Heart left ventricle (tissue), 16 donors: Measurements from ENCODE around the gene RAB40C. TPM values are rescaled to one million over a fixed set of nuclear protein-coding genes. Genes with fewer than 3 reads are reported as not detected.
A peak's percentile ranks its signal among the peaks of the same experiment; 100 is the strongest.

Source experiments
- ATAC-seq, 4 donors: fragments of 200-7000 bp; cut with Tn5 transposase; one replicate each; pipeline ENCODE4 v1.9.1; 2020 to 2022; ENCODE audit warnings: moderate library complexity in 4 of 4, mild to moderate bottlenecking in 3 of 4, moderate number of reproducible peaks in 1 of 4
- DNase-seq, 5 donors: peaks; one replicate each; pipeline ENCODE4 v3.0.0-alpha.2; 2020
- H3K27ac ChIP-seq, 12 donors: fragments of 200-600 bp; sonication (generic) in 4 of 12; one replicate each; pipeline versions ENCODE4 v1.5.0 to v1.8.0; 2016 to 2022; ENCODE audit warnings: mild to moderate bottlenecking in 2 of 12
- H3K27me3 ChIP-seq, 9 donors: fragments of 200-600 bp; sonication (generic) in 2 of 9; one replicate each; pipeline versions ENCODE4 v1.5.1 to v1.8.0; 2016 to 2022; ENCODE audit warnings: mild to moderate bottlenecking in 3 of 9
- H3K36me3 ChIP-seq, 9 donors: fragments of 200-600 bp; sonication (generic) in 2 of 9; one replicate each; pipeline versions ENCODE4 v1.5.0 to v1.8.0; 2018 to 2022; ENCODE audit warnings: mild to moderate bottlenecking in 2 of 9
- H3K4me1 ChIP-seq, 12 donors: fragments of 200-600 bp; sonication (generic) in 4 of 12; one replicate each; pipeline versions ENCODE4 v1.5.0 to v1.8.0; 2016 to 2022; ENCODE audit warnings: mild to moderate bottlenecking in 3 of 12
- H3K4me3 ChIP-seq, 12 donors: fragments of 200-600 bp; sonication (generic) in 4 of 12; one replicate each; pipeline versions ENCODE4 v1.5.0 to v1.8.0; 2017 to 2022; ENCODE audit warnings: mild to moderate bottlenecking in 9 of 12, moderate library complexity in 4 of 12
- H3K9me3 ChIP-seq, 12 donors: fragments of 200-600 bp; sonication (generic) in 4 of 12; one replicate each; pipeline versions ENCODE4 v1.5.0 to v1.8.0; 2016 to 2022; ENCODE audit warnings: mild to moderate bottlenecking in 1 of 12
- CTCF ChIP-seq, 12 donors: fragments of 200-600 bp; sonication (generic) in 4 of 12; IDR thresholded peaks; one replicate each; pipeline versions ENCODE4 v1.5.0 to v1.8.0; 2018 to 2022; ENCODE audit warnings: antibody characterized with exemption in 12 of 12, mild to moderate bottlenecking in 5 of 12
- POLR2A ChIP-seq, 2 donors: fragments of 450-650 bp; IDR thresholded peaks; one replicate each; pipeline ENCODE4 v1.6.1; 2017; ENCODE audit warnings: antibody characterized with exemption in 2 of 2, mild to moderate bottlenecking in 2 of 2, moderate library complexity in 2 of 2
- WGBS, 4 donors: extraction: QIAGEN DNeasy Blood & Tissue Kit in 2 of 4; methylation state at CpG; one replicate each; pipeline versions ENCODE4 v1.1.5 to v1.1.7; 2013 to 2018; 5-methylcytosine and 5-hydroxymethylcytosine counted together
- intact Hi-C, 10 donors: fragments of 100-400 bp; cut with DNase I; formaldehyde crosslinking; loops; one replicate each; pipeline versions ENCODE4 v1.11.1 to v1.14.2; 2022
- polyA plus RNA-seq, 2 donors: library from polyadenylated mRNA; stranded (reverse); fragments of 200-250 nt; gene quantifications; one replicate each; pipeline ENCODE4 v1.2.3, GENCODE V29; 2013
- total RNA-seq, 9 donors: library from RNA; depleted of rRNA in 2 of 9; stranded (reverse); fragments of >200 nt in 2 of 9; fragmentation: NEBNext Ultra II Directional in 3 of 9; extraction: Animal tissue kit (Norgen Biotek cat#: 25700) in 3 of 9; gene quantifications; one replicate each; pipeline versions ENCODE4 v1.1.0 to v1.2.4, GENCODE V29; 2016 to 2023
- donor health status: ischemic (EF 13 %, LVEDD 7.1; RV severe dilation, severe dysfunction).
- donor health status: healthy with polysubstance abuse.
- donor health status: DM: no; HTN: yes; CAD: no.
- donor health status: DM: no; HTN: no; CAD: no.
- donor health status: ischemic (EF 25% LVEDD 6.9; RV normal size, moderate dysfunction).
- donor health status: ischemic (EF 25% LVEDD 5.7; RV mildly dilated, moderate dysfunction).
- donor health status: healthy.
- donor health status: DM: yes; HTN: yes; CAD: no.
- donor health status: ischemic (EF 35%, LVEDD 5.7; RV mildly dilated, moderate dysfunction).
- donor health status: nonischemic (EF 11% LVEDD 7.7; RV severe dilation, severe dysfunction).
- donor health status: DM: yes; HTN: yes; CAD: no.
- donor health status: PGD.
- donor health status: ischemic (EF 29% LVEDD 5.4; RV normal size, mild dysfunction).
- donor health status: nonischemic (EF 23%, LVEDD 6.1; RV moderate dilation, normal function).

RAB40C gene
- total and polyA plus RNA-seq, 11 donors = 10.2 to 22.0 (median 12.8) TPM

- Histone ChIP-seq H3K27me3 (no peaks in the 10 kb centered on the region), H3K4me1 (peaks cover 3 to 36% (median 19%) of the 10 kb centered on the region in 12 donors), H3K9me3 (no peaks in the 10 kb centered on the region), H3K4me3 (no peak overlapping the region), H3K27ac (no peak overlapping the region), H3K36me3 (peaks cover 0 to 53% (median 47%) of the 10 kb centered on the region in 9 donors)
- TF ChIP-seq POLR2A (IDR thresholded peaks at IDR 0.05) (no peak), CTCF (IDR thresholded peaks at IDR 0.05) (no peak)
- ATAC-seq (no peak), DNase-seq (no peak)
- WGBS, 4 donors = 90 to 98% (median 92%) methylated on average over 7 to 18 of the region's 18 CpGs
- intact Hi-C loops = no loop called here
Observed at GRCh38 chr16:673399-673991, 83.6 kb downstream of the RAB40C start.

GRCh38 chr16:674214-674881 is 84.5 kb downstream of the RAB40C start:
- 60 to 68% (median 65%) methylated on average over 9 to 22 of the region's 22 CpGs for WGBS, 4 donors
- TF ChIP-seq POLR2A (IDR thresholded peaks at IDR 0.05) (no peak), CTCF (IDR thresholded peaks at IDR 0.05) (no peak)
- intact Hi-C loops = no loop called here
- Histone ChIP-seq H3K27ac (peak overlapping the region in 7 of 12 donors; percentile 33 to 76 (median 65)), H3K36me3 (peaks cover 0 to 49% (median 45%) of the 10 kb centered on the region in 9 donors), H3K4me1 (peaks cover 0 to 34% (median 13%) of the 10 kb centered on the region in 12 donors), H3K27me3 (no peaks in the 10 kb centered on the region), H3K9me3 (no peaks in the 10 kb centered on the region), H3K4me3 (no peak overlapping the region)
- DNase-seq (peak in 1 of 5 donors; percentile 72), ATAC-seq (peak; percentile 1 to 43 (median 14))

- Histone ChIP-seq H3K27ac (peak within 1 kb of the TSS in 8 of 12 donors; percentile 33 to 76 (median 54)), H3K9me3 (no peaks in the 10 kb centered on the region), H3K36me3 (peaks cover 0 to 40% (median 36%) of the 10 kb centered on the region in 9 donors), H3K27me3 (no peaks in the 10 kb centered on the region), H3K4me1 (peaks cover 0 to 32% (median 14%) of the 10 kb centered on the region in 12 donors), H3K4me3 (peak within 1 kb of the TSS in 10 of 12 donors; percentile 30 to 57 (median 44))
- ATAC-seq = no peak
- TF ChIP-seq POLR2A (IDR thresholded peaks at IDR 0.05) = no peak
- TF ChIP-seq CTCF (IDR thresholded peaks at IDR 0.05) = no peak
- 5 to 11% (median 6%) methylated on average over 12 to 73 of the region's 73 CpGs for WGBS, 4 donors
- intact Hi-C loops = no loop called here
- no peak for DNase-seq
Observed at GRCh38 chr16:674968-675883, 85.4 kb downstream of the RAB40C start, which contains the start of gene RHBDL1. RHBDL1 (plus strand) TSS chr16:675671; CDS start chr16:675791, 120 bp downstream.
